ENCODE data around the gene CHMP2B.
"Not testable (repeated sequence)": the region's sequence is repeated elsewhere in the genome, so short reads cannot be mapped to it uniquely, and the experiment has no call there.

The CHMP2B gene

DNA sequence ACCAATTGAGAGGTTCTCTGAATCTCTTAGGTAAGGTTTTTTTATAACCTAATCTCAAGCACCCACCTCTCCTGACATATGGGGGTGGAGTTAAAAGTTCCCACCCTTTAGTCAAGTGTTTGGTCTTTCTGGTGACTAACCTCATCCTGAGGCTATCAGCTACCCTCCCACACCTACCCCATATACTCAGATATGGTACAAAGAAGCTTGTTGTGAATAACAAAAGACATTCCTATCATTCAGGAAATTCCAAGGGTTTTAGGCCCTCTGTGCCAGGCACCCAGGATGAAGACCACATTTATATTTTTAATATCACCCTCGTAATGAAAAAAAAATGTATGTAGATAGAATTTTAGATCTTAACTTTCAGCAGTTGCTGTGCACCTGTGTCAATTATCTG, 9.0 kb downstream of the CHMP2B start:
- no peak for DNase-seq

DNA sequence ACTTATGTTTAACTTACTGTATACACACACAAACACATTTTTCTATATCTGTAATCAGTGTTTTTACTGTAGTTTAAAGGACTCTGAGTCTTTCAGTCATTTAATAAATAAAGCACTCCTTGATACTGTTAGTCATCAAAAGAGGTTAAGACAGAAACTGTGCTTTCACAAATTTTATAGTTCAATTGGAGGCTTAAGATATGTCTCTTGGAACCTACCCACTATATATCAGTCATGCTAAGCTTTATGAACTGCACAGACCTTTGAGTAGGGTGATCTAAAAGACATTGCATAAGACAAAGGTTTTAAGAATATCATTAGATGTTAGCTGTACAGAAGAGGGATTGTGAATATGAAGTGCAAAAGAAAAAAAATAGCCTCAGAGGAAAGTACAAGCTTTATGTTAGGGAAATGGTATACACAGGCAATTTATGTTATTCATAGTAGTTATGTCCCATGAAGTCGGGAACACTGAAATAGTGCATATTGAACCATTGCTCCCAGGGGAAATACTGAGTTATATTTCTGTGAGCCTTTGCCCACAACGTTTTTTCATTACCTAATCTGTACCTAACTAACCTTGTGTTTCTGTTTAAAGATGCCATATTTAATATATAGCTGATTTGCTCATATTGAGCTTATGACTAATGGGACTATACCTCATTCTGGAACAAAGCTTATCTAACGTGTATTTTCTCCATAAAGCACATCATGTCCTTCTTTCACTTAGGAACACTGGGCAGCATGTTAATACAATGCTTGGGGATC, 19.7 kb downstream of the CHMP2B start:
- no peak for DNase-seq

DNA sequence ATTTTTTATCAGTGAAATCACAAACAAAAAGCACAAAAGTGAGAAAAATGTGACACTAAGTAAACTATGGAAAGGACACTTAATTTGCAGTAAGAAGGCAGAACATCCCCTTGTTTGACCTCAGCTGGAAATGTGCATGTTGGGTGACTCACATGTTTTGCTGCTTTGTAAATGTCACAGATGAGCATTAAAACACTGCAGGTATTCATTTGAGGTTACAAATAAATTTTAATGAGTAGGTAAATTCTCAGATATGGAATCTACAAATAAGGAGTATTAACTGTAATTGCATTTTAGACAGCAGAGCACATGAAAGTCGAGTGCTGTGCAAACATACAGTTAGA, 20.3 kb downstream of the CHMP2B start:
- no peak for DNase-seq

DNA sequence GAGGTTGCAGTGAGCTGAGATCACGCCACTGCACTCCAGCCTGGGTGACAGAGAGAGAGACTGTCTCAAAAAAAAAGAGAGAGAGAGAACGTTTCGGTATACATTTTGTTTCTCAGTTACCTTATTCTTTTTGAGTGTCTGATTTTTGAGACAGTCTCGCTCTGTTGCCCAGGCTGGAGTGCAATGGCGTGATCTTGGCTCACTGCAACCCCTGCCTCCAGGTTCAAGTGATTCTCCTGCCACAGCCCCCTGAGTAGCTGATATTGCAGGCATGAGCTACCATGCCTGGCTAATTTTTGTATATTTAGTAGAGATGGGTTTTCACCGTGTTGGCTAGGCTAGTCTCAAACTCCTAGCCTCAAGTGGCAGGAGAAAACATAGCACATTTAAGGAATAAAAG, 21.1 kb downstream of the CHMP2B start:
- DNase-seq, result not testable (repeated sequence)

DNA sequence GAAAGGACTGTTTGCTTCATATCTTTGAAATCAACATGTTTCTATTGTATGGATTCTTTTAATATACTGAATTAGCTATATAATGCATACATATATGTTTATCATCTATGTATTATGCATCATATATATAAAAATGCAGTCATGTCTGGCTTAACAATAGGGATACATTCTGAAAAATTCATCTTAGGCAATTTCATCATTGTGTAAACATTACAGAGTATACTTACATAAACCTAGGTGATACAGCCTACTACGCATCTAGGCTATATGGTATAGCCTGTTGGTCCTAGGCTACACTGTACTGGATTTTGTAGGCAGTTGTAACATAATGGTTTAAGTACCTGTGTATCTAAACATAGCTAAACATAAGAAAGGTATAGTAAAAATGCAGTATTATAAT, 21.7 kb downstream of the CHMP2B start:
- DNase-seq, result no peak

DNA sequence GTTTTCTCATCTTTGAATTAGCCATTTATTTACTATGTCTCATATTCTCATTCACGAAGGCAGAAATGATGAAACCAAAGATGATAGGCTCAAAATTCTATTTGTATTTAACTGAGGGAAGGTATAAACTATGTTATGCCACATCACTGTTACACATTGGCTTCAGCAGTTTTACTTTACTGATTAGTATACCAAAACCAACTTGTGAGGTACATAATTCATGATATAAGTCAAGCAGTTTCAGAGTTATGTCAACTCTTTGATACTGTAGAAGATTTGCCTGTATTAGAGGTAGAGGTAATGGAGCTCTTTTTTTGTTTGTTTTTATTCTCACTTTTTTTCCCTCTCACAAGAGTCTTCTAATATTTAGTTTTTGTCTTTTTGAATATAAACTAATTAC, 22.9 kb downstream of the CHMP2B start:
- no peak for DNase-seq

DNA sequence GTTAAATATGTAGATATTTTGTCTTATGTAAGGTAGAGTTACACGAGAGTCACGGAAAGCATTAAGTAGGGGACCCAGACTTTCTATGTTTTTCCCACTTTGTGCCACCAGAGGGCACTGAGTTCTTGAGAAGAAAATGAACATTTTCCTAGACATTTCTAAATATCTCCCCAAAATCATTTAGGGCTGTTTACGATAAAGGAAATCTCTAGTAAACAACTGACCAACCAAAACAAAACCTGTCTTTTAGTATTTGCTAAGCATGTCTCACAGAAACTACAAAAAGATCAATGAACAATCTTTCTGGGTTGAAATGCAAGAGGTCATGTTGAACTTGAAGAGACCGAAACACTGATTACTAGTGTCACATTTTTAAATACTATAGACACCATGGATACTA, 33.2 kb downstream of the CHMP2B start:
- DNase-seq, result peak; percentile 29

DNA sequence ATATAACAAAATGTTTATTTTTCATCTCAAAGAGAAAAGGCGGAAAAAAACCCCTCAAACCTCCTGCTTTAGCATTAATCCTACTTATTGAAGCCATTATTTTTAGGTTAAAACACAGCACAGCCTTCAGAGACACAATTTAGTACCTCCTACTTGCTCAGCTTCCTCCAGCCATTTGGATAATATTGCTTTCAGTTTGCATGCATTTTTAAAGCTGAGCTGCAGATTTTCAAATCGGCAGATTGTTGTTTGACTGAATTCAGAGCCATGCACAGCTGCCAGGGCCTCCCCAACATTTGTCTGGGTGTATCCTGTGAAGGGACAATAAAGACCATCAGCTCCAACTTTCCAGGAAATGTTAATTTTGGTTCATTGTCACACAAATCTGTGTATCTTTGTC, 34.8 kb downstream of the CHMP2B start:
- no peak for DNase-seq

DNA sequence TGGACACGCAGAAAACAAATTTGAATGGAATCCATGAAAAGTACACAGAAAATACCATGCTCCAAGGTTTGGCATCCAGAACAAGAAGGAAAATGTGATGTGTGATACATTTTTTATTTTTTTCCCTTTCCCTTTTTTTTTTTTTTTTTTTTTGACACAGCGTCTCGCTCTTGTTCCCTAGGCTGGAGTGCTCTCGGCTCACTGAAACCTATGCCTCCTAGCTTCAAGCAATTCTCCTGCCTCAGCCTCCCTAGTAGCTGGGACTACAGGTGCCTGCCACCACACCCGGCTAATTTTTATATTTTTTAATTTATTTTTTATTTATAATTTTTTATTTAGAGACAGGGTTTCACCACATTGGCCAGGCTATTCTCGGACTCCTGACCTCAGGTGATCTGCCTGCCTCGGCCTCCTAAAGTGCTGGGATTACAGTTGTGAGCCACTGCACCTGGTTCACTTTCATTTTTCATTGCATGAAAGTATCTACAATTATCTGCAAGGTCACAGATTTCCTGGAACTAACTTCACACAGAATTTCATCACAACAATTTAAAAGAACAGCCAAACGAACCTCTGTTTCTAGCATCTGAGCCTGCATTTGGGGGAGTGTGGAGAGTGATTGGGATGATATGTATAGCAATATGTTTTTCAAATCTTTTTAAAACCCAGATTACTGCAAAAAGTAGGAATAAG, 41.0 kb downstream of the CHMP2B start:
- no peak for DNase-seq

DNA sequence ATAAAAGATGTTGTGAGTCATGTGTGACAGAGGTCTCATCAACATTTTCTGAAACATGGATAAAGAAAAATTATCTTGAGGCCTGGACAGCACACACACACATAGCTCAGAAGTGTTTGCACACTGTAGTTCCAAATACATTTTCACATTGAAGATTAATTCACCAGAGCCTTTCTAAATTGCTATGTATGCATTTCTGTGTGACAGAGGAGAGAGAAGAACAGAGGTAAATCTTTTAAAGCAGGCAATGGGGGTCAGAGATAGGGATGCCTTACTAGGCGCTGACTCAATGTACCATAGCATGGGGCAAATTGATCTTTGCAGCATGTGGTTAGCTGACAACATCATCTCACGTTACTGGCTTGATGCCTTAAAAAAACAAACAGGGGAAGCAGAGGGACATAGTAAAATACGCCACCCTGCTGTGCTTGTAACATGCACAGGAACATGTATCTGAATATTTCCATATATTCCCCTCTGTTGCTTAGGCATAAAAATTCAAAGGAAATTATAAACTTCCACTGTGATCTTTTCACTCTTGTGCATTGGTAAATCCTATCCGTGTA, 41.6 kb downstream of the CHMP2B start:
- no peak for DNase-seq

DNA sequence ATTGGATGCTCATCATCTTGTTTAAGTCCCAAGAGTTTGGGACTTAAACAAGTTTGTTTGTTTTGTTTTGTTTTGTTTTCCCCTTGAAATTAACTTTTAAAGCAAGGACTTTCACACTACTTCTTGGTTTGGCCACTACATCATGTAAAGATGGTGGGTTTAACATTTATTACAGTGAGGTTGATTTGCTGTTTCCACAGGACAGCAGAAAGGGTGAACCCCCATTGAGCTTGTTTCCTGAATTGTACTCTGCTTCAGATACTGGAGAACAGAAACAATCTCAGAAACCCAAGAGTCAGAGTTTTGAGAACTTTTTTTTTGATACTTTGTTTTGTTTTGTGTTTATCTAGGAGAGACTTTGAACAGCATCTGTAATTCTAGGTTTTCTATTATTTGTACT, 42.6 kb downstream of the CHMP2B start:
- DNase-seq, result no peak

DNA sequence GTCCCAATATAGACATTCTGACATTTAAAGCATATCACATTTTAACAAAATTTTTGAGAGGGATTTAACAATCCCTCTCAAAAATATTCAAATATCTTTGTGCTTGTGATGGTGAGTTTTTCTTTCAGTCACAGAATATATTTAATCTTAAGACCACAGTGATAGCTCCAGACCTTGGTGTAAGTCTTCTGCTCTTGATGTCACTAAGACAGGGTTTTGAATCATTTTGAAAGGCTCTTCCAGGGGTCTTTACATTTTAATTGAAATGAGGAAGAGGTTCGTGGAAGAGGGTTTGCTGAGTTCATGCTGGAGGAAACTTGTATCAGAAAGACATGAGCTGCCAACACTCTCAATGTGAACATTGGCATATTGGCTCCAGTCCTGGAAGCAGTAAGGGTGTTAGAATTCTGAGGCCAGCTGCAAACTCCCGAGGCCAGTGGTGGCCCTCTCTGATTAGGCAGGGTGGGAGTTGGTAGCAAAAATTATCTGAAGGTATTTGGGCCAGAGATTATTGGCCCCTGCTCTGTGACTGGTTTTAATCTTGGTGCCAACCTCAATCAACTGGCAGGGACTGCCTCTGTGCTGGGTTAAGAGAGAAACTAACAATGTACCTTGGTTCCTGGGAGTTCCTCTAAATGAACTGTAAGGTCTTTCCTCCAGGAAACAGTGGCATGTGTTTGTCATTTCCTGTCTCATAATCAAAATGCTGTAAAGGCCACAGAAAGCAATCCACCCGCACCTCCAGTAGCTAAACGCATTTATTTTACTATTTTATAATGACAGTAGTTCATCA, 44.0 kb downstream of the CHMP2B start:
- DNase-seq, result no peak

DNA sequence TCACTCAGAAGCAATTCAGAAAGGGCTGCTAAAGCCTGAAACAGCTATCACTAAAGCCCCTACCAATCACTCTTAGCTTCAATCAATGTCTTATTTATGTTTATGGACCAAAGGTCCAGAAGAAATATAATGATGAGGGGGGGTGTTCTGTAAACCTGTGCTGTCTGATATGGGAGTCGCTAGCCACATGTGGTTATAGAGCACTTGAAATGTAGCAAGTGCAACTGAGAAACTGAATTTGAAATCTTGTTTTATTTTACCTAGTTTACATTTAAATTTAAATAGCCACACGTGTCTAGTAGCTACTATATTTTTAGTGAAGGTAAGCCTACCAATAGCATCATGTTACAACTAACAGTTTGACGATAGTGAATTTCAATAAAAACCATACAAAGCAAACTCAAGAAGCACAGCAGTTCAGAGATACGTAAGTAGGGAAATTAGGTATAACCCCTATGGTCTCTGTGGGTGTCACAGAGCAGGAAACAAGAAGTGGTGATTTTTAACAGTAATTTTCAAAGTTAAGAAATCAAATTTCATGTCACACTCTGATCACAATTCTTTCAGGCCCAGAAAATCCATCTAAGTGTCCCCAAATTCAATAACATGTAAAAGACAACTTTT, 45.7 kb downstream of the CHMP2B start:
- DNase-seq, result no peak

DNA sequence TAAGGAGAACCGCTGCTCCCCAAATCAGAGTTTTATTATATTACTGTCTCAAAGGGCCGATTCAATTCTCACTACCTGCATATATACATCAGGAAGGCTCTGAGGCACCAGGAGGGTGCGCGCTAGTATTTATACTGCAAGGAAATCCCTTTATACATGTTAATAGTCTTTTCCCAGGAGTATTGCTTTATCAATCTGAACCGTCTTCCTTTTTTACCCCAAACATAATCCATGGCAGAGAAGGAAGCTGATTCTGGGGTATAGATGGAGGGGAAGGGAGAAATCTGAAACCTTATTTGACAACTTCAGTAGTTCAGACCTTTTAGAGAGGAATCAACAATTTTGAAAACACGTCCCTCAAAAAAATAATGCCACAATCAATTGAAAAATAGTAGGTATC, 49.4 kb downstream of the CHMP2B start, which contains the start of gene POU1F1:
Gene POU1F1 (minus strand): TSS at position 101 of the 400 bp plus-strand sequence. CDS start 122 bp downstream, outside the sequence.
- no peak for DNase-seq

DNA sequence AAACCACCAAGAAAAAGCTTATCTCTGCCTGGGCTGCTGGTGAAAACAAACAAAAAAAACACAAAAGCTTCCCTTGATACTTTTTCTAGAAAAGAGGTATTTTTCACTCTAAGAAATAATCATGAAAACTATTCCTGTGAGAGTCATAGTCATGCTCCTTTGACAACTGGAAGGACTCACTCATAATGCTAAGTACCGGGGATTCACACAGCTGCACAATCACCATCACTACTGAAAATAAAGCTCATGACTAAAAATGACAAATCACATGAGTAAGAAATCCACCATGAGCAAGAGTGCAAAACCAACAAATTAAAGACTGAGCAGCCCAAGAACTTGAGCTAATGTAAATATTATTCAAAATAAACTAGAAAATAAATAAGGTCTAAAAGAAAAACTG, 59.9 kb downstream of the CHMP2B start:
- no peak for DNase-seq

DNA sequence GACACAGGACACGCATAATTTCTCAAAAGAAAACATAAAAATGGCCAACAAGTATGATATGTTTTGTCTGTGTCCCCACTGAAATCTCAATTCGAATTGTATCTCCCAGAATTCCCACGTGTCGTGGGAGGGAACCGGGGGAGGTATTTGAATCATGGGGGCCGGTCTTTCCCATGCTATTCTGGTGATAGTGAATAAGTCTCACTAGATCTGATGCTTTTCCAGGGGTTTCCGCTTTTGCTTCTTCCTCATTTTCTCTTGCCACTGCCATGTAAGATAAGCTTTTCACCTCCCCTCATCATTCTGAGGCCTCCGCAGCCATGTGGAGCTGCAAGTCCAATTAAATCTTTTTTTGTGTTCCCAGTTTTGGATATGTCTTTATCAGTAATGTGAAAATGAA, 61.3 kb downstream of the CHMP2B start:
- no peak for DNase-seq

DNA sequence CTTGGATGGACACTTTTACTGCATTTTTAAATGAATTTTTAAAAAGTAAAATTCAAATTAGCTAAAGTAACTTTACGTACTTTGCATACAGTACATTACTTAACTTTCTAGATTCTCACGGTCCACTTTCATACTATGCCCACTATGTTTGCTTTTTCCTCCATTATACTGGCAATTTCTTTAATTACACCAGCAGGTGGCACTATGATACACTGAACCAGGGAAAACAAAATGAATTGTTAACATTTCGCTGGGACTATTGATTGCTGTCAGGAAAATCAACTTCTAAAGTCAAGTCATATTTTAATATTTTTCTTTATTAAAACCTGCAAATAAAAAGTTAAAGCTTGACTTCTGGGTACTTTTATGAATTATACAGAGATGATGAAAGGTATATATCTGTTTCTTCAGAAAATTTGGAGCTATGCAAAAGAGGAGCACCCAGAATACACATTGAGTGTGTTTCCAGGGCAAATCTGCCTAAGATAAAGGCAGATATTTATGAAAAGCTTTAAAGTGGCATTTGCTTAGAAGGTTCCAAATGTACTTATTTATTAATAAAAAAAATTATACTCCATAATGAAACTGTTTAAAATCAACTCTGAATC, 71.1 kb downstream of the CHMP2B start:
- no peak for DNase-seq

DNA sequence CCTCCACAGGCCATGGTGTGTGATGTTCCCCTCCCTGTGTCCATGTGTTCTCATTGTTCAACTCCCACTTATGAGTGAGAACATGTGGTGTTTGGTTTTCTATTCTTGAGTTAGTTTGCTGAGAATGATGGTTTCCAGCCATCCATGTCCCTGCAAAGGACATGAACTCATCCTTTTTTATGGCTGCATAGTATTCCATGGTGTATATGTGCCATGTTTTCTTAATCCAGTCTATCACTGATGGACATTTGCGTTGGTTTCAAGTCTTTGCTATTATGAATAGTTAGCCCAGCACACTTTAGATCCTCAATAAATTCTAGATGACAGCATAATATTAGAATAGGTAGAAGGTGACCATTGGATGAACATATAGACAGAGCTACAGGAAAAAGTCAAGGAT, 77.9 kb downstream of the CHMP2B start:
- not testable (repeated sequence) for DNase-seq
